ENCODE data around the gene CSF1R. TPM values are rescaled to one million over a fixed set of nuclear protein-coding genes. Genes with fewer than 3 reads are reported as not detected.

CSF1R gene
- total RNA-seq, 2 experiments from 2014 or later: 0.25 TPM; not detected in 1

DNA sequence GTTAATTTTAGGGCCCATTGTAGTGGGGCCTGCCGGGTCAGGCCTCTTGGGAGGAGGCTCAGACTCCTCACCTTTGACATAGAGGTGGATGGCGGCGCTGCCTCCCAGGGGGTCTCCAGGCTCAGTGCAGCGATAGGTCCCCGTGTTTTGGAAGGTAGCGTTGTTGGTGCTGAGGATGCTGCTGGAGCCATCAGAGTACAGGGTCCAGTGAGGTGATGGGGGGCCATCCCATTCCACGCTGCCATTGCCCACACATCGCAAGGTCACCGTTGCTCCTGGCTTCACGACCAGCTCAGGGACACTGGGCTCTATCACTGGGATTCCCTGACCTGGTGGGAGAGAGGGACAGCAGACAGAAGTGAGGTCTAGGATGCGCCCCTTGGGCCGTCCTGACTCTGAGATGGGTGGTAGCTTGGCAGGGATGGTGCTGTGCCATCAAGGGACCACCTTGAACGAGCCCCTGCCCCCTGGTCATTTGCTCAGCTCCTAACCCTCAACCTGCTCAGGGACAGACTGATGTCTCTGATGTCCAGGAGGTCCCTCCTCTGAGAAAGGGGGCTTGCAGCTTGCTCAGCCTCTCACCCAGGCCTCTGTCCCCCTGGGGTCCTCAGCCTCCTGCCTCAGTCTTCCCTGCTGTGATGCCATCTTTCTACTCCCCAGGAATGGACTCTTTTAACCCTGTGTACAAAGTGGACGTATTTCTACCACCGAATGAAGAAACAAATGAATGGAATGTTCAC is 5.5 kb downstream of the CSF1R start:
- Mint-ChIP-seq H3K27me3 (peaks cover 31% of the 10 kb centered on the region), H3K4me3 (no peak overlapping the region), H3K4me1 (no peaks in the 10 kb centered on the region), H3K36me3 (ENCODE audit: low read depth) (no peaks in the 10 kb centered on the region), H3K27ac (no peak overlapping the region), H3K9me3 (no peaks in the 10 kb centered on the region)
- DNase-seq: no peak
- ChIA-PET POLR2A (no interaction called here), CTCF (no interaction called here)

DNA sequence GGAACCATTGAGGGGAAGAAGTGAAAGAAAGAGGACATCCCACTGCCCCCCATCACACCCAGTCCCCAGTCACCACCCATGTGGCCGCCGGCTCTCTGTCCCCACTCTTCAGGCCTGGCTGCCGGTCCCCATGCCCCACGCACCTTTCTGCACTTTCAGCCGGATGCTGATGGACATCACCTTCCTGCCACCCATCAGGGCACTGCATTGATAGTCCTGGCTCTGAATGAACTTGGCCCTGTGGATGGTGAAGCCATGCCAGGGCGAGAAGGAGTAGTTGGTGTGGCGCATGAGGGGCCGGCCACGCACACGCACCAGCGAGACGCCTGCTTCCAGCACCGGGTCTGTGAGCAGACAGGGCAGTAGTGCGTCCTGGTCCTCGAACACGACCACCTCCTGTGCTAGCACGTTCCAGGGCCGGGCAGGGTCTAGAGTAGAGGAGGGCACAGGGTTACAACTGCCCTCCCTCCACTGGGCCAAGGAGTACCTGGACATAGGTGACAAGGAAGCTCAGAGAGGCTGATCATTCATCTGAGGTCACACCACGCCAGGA is 6.4 kb downstream of the CSF1R start:
- Mint-ChIP-seq H3K4me3 (no peak overlapping the region), H3K27ac (no peak overlapping the region), H3K4me1 (no peaks in the 10 kb centered on the region), H3K9me3 (no peaks in the 10 kb centered on the region), H3K27me3 (peaks cover 24% of the 10 kb centered on the region), H3K36me3 (ENCODE audit: low read depth) (no peaks in the 10 kb centered on the region)
- CTCF ChIA-PET: no interaction called here
- no peak for DNase-seq
- POLR2A ChIA-PET: no interaction called here

DNA sequence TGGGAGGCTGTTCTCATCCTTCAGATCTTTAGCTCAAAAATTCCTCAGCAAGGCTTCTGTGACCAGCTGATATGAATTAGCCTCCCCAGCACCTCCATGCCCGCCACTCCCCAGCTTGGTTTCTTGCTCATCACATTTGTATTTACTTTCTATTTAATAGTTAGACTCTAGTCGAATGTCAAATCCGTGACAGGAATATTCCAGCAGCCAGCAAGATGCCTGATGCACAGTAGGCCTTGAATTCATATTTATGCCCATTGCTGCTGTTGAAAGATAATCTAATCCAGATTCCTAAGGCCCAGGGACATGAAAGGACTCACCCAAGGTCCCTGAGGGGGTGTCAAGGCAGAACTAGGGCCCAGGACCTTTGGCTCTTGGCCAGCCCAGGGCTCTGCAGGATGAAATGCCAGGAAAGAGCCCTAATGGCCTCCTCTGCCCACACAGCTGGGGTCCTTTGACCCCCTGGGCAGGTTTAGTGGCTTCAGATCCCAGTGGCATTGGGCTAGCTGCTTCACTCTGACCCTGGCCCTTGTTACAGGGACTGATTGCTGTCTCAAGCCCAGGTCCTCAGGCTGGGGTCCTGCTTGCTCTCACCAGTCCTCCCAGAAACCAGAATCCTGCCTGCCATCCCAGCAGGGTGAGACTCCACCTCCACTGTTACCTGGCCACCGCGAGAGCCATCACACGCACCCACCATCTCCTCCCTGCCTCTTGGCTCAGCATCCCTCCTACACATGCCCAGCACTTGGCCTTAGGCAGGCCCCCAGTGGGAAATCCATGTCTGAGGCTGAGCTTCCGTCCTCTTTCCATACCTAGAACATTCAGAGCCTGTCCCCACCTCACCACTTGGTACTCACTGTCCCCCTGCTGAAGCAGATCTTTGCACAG is 7.3 kb downstream of the CSF1R start:
- DNase-seq: no peak
- CTCF ChIA-PET: no interaction called here
- H3K9me3 Mint-ChIP-seq: no peaks in the 10 kb centered on the region
- POLR2A ChIA-PET: no interaction called here
- H3K4me1 Mint-ChIP-seq: no peaks in the 10 kb centered on the region
- no peak overlapping the region for H3K27ac Mint-ChIP-seq
- H3K4me3 Mint-ChIP-seq: no peak overlapping the region
- H3K36me3 Mint-ChIP-seq (ENCODE audit: low read depth): no peaks in the 10 kb centered on the region
- peaks cover 24% of the 10 kb centered on the region for H3K27me3 Mint-ChIP-seq

DNA sequence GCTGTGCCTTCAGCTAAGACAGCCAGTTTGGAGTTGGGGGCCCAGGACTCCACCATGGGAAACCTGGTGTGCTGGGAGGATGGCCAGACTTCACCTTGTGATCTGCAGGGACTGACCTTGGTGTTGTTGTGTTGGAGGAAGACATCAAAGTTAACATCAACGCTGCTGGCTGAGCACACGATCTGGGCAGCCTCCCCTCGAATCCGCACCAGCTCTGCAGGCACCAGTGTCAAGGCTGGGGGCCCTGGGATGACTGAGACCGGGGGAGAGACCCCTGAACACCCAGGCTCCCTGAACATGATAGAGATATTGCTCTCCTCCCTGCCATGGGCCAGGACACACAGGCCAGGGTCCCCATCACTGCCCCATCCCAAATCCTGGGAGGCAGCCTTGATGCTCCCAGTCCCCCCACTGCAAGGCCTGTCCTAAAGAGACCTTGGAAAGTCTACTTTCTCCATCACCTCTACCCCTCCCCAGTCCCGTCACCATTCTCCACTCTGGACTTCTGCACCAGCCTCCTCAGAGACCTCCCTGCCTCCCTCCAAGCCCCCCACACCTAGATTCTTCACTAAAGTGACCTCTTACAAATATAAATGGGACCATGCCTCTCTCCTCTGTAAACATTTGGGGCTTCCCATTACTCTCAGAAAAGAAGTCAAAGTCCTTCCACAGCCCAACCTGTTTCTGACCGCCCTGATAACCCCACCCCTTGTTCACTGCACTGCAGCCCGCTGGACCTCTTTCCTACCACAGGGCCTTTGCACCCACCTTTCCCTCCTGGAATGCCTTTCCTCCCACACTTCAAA is 8.2 kb downstream of the CSF1R start:
- H3K4me1 Mint-ChIP-seq: no peaks in the 10 kb centered on the region
- H3K36me3 Mint-ChIP-seq (ENCODE audit: low read depth): no peaks in the 10 kb centered on the region
- no peak overlapping the region for H3K27ac Mint-ChIP-seq
- H3K27me3 Mint-ChIP-seq: peaks cover 17% of the 10 kb centered on the region
- H3K9me3 Mint-ChIP-seq: no peaks in the 10 kb centered on the region
- no peak overlapping the region for H3K4me3 Mint-ChIP-seq
- no peak for DNase-seq
- ChIA-PET POLR2A (no interaction called here), CTCF (no interaction called here)

DNA sequence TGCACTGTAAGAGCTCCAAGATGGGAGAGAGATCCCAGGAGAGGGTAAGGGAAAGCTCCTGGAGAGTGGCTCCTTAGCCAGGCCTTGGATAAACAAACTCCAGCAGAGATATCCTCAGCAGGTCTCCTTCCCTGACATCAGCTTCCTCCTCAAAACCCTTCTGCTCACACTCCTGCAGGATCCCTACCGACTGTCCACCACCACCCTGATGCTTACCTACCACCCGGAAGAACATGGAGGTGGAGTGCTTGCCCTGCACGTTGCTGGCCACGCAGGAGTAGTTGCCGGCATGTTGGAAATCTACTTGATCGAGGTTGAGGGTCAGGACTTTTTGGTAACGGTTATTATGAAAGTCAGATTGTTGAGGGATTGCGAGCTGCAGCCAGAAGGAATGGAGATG is 9.3 kb downstream of the CSF1R start:
- no peak overlapping the region for H3K4me3 Mint-ChIP-seq
- ChIA-PET POLR2A (no interaction called here), CTCF (no interaction called here)
- H3K9me3 Mint-ChIP-seq: no peaks in the 10 kb centered on the region
- H3K27ac Mint-ChIP-seq: no peak overlapping the region
- no peaks in the 10 kb centered on the region for H3K4me1 Mint-ChIP-seq
- peaks cover 10% of the 10 kb centered on the region for H3K27me3 Mint-ChIP-seq
- DNase-seq: no peak
- H3K36me3 Mint-ChIP-seq (ENCODE audit: low read depth): no peaks in the 10 kb centered on the region

DNA sequence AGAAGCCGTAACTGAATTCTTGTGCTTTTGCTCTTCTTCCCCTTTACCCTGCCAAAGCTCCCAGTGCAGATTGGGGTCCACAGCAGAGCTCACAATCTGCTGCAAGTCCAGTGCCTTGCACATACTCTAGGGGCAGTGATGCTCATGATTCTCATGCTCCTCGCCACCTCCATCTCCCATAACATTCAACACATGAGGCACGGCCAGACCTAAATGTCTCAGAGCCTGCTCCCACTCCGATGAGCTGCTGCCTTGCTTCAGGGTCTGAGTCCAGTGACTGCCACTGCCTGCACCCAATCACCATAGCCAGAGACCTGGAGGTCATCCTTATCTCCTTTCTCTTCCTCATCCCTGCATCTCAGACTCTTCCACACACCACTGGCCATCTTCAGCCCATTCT is 10.5 kb downstream of the CSF1R start:
- H3K9me3 Mint-ChIP-seq: no peaks in the 10 kb centered on the region
- CTCF ChIA-PET: interaction anchor here (1.5 kb wide), 1 partner anchor 46 kb away, joined by 7 read pairs; no protein-coding TSS in a partner anchor

DNA sequence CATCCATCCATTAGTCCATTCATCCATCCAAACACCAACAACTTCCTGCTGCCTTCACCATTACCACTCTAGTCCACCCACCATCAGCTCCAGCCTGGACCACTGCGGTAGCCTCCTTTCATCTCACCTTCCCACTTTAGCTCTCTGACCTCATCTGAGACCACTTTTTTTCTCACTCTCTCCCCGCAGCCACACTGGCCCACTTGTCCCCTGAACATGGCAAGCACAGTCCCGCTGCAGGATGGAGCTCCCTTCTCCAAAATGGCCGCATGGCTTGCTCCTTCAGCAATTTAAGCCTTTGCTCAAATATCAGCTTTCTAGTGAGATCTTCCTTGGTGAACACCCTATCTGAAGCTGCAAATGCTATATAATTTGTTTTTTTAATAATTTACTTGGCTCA is 11.1 kb downstream of the CSF1R start:
- no peak for DNase-seq
- Mint-ChIP-seq H3K4me3 (no peak overlapping the region), H3K9me3 (no peaks in the 10 kb centered on the region), H3K27me3 (peaks cover 3% of the 10 kb centered on the region), H3K27ac (no peak overlapping the region), H3K4me1 (no peaks in the 10 kb centered on the region), H3K36me3 (ENCODE audit: low read depth) (no peaks in the 10 kb centered on the region)
- ChIA-PET POLR2A (no interaction called here), CTCF (interaction anchor here (1.5 kb wide), 1 partner anchor 47 kb away, joined by 7 read pairs; no protein-coding TSS in a partner anchor)

More for the DNA sequence above, 10.5 kb downstream of the CSF1R start:
- H3K36me3 Mint-ChIP-seq (ENCODE audit: low read depth): no peaks in the 10 kb centered on the region
- POLR2A ChIA-PET: no interaction called here
- no peak for DNase-seq
- H3K4me1 Mint-ChIP-seq: no peaks in the 10 kb centered on the region
- no peak overlapping the region for H3K4me3 Mint-ChIP-seq
- no peak overlapping the region for H3K27ac Mint-ChIP-seq
- peaks cover 5% of the 10 kb centered on the region for H3K27me3 Mint-ChIP-seq

DNA sequence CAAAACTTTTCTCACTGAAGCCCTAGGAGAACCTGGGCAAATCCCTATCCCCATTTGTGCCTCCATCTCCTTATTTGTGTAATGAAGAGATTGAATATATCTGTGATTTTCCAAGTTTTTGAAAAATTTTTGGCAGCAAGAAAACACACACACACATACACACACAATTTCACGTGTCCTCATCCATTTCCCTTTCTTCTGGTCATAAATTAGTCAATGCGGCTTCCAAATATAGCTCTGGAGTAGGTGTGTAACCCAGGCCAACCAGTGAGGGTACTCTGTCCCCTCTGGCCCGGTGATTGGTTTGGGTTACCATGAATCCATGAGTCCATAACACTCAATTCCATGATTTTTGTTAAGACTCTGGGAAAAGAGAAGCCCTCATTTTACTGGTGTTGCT is 12.7 kb downstream of the CSF1R start:
- DNase-seq: no peak
- H3K9me3 Mint-ChIP-seq: no peaks in the 10 kb centered on the region
- H3K27me3 Mint-ChIP-seq: peaks cover 3% of the 10 kb centered on the region
- H3K36me3 Mint-ChIP-seq (ENCODE audit: low read depth): no peaks in the 10 kb centered on the region
- H3K4me1 Mint-ChIP-seq: peaks cover 1% of the 10 kb centered on the region
- H3K27ac Mint-ChIP-seq: no peak overlapping the region
- POLR2A ChIA-PET: no interaction called here
- CTCF ChIA-PET: no interaction called here
- no peak overlapping the region for H3K4me3 Mint-ChIP-seq

DNA sequence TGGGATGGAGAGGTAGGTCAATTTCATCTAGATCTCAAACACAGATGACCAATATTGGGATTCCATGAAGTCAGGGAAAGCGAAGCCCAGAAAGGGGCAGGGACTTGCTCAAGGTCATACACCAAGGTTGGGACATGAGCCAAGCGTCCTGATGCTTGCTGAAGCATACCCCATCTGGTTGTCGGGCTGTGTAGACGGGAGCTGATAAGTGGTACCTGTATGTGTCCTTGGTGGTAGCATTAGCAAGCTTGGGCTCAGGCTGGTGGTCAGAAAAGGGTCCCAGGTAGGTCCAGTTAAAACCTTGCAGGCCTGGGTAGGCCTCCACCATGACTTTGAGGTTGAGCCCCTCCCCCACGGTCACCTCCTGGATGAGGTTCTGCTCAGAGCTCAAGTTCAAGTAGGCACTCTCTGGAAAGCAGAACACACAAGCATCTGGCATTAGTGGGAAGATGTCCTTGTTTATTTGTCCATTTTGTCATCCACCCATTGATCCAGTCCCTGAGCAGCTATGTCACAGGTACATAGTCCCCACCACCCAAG is 13.2 kb downstream of the CSF1R start:
- DNase-seq: no peak
- Mint-ChIP-seq H3K9me3 (no peaks in the 10 kb centered on the region), H3K4me1 (peaks cover 7% of the 10 kb centered on the region), H3K36me3 (ENCODE audit: low read depth) (no peaks in the 10 kb centered on the region), H3K27me3 (peaks cover 3% of the 10 kb centered on the region), H3K4me3 (no peak overlapping the region), H3K27ac (no peak overlapping the region)
- POLR2A ChIA-PET: no interaction called here
- CTCF ChIA-PET: no interaction called here

DNA sequence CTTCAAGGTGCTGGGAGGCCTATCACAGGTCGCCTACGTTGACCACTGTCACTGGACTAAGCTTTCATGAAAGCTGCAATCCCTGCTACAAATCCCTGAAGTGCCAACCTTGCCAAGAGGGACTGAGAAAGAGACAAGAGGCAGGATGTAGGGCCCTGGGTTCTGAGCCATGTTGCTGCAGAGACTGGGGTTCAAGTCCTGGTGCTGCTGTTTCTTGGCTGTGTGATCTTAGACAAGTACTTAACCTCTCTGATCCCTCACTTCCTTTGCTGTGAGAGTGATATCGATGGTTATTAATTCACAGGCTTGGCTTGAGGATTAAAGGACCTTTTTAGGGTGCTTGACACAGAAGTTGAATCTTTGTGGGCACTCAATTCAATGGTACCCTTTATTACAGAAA is 15.5 kb downstream of the CSF1R start:
- no peak for DNase-seq
- Mint-ChIP-seq H3K27ac (no peak overlapping the region), H3K9me3 (no peaks in the 10 kb centered on the region)

DNA sequence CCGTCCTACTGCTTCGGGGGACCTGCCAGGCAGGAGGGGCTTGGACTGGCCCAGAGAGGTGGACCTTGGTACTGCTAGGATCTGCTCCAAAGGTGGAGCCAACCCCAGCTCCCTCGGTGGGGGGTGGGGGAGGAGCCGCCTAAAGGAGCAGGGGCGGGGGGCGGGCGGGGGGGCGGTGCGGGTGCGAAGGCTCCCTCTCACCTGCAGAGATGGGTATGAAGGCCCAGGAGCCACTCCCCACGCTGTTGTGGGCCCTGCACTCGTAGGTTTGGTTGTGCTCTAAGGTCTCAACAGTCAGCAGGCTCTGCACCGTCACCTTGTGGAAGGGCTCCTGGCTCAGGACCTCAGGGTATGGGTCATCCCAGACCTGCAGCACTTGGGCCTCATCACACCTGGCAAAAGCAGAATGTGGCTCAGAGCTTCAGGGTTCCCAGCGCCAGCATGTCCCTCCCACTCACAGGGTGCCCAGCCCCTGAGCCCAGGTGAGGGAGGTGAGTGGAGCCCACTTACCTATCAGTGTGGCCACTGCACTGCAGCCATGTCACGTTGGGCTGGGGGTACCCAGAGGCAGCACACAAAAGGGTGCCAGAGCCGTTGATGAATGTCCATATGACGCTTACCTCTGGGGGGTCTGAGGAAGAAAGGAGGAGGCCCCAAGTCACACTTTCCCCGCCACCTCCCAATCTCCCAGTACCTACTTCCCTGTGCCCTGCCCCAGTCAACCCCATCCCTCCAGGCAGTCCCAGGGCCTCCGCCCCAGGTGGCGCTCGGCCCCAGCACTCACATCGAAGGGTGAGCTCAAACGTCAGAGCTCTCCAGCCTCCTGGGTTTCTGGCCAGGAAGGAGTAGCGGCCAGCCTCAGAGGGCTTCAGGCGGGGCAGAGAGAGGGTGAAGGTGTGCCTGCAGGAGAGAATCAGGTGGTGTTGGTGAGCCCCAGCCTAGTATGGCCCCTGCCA is 16.4 kb downstream of the CSF1R start:
- ChIA-PET CTCF (no interaction called here), POLR2A (no interaction called here)
- H3K4me1 Mint-ChIP-seq: peaks cover 30% of the 10 kb centered on the region
- no peaks in the 10 kb centered on the region for H3K27me3 Mint-ChIP-seq
- H3K9me3 Mint-ChIP-seq: no peaks in the 10 kb centered on the region
- H3K27ac Mint-ChIP-seq: no peak overlapping the region
- DNase-seq: no peak
- H3K36me3 Mint-ChIP-seq (ENCODE audit: low read depth): peaks cover 2% of the 10 kb centered on the region
- no peak overlapping the region for H3K4me3 Mint-ChIP-seq

More for the DNA sequence above, 15.5 kb downstream of the CSF1R start:
- Mint-ChIP-seq H3K4me1 (peaks cover 30% of the 10 kb centered on the region), H3K27me3 (no peaks in the 10 kb centered on the region), H3K4me3 (no peak overlapping the region), H3K36me3 (ENCODE audit: low read depth) (peaks cover 2% of the 10 kb centered on the region)
- CTCF ChIA-PET: no interaction called here
- POLR2A ChIA-PET: no interaction called here

DNA sequence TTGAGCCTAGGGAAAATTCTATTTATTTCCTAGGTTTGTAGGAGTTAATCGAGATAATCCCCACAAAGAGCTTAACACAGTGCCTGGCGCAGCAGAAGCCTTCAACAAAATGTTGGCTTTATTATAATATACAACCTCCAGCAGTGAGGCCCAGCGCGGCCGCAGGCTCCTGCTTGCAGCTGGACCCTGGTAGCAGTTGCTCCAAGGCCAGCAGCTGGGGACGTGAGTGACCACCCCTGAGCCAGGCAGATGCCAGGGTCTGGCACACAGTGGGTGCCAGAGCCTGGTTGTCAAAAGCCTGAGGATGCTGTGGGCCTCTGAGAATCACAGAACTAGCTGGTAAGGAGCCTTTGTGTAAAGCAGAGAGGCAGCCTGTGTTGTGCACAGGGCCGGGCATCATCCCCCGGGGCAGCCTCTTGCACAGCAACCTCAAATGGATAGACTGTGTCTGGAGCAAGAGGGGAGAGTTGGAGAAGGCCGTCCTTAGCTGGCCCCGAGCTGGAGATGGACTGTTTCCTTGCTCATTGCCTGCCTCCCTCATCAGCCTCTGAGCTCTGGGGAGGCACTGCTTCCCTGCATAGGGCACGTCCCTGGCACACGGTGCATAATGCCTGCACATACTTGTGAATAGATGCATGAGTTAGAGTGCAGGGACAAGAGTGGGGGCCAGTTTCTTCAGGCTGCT is 17.3 kb downstream of the CSF1R start:
- Mint-ChIP-seq H3K27ac (no peak overlapping the region), H3K27me3 (no peaks in the 10 kb centered on the region), H3K4me1 (peaks cover 31% of the 10 kb centered on the region), H3K36me3 (ENCODE audit: low read depth) (peaks cover 2% of the 10 kb centered on the region), H3K9me3 (no peaks in the 10 kb centered on the region), H3K4me3 (no peak overlapping the region)
- POLR2A ChIA-PET: no interaction called here
- CTCF ChIA-PET: no interaction called here
- no peak for DNase-seq
